Nephron progenitor cell (in vitro differentiated cells): ENCODE data around the gene S100A12.

ENCODE experiments used
- DNase-seq: peaks from one replicate; pipeline ENCODE4 v3.0.0; 2021
- H3K27ac Mint-ChIP-seq: 2 replicates; pipeline ENCODE4 v1.8.0; 2021; ENCODE audit warnings: mild to moderate bottlenecking, moderate library complexity, mixed read lengths
- H3K27me3 Mint-ChIP-seq: 2 replicates; pipeline ENCODE4 v1.8.0; 2021; ENCODE audit warnings: mild to moderate bottlenecking, low read depth, mixed read lengths; ENCODE audit not compliant: poor library complexity
- H3K36me3 Mint-ChIP-seq: 2 replicates; pipeline ENCODE4 v1.8.0; 2021; ENCODE audit warnings: low read depth, mixed read lengths
- H3K4me1 Mint-ChIP-seq: 2 replicates; pipeline ENCODE4 v1.8.0; 2021; ENCODE audit warnings: mixed read lengths
- H3K4me3 Mint-ChIP-seq: 2 replicates; pipeline ENCODE4 v1.8.0; 2021; ENCODE audit warnings: mild to moderate bottlenecking, moderate library complexity, mixed read lengths
- H3K9me3 Mint-ChIP-seq: 2 replicates; pipeline ENCODE4 v1.8.0; 2021; ENCODE audit warnings: mild to moderate bottlenecking, moderate library complexity, mixed read lengths
- TF ChIP-seq, protein P1 (sequence below): fragments of 200-600 bp; sonication (generic); IDR thresholded peaks from 2 replicates; pipeline ENCODE4 v1.5.0; 2021; ENCODE audit warnings: antibody characterized with exemption

Gene S100A12

DNA sequence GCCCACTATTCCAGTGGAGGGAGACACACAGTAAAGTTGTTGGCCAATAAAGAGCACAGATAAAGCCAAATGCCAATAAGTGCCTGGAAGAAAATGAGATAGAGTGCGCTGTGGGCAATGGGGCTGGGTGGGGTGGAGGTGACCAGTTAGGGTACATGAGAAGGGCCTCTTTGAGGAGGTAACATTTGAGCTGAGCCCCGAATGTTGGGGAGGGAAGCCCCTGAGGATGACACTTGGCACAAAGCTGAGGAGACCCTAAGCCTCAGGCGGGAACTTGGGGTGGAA, 16.8 kb downstream of the S100A12 start:
- TF ChIP-seq, protein P1, sequence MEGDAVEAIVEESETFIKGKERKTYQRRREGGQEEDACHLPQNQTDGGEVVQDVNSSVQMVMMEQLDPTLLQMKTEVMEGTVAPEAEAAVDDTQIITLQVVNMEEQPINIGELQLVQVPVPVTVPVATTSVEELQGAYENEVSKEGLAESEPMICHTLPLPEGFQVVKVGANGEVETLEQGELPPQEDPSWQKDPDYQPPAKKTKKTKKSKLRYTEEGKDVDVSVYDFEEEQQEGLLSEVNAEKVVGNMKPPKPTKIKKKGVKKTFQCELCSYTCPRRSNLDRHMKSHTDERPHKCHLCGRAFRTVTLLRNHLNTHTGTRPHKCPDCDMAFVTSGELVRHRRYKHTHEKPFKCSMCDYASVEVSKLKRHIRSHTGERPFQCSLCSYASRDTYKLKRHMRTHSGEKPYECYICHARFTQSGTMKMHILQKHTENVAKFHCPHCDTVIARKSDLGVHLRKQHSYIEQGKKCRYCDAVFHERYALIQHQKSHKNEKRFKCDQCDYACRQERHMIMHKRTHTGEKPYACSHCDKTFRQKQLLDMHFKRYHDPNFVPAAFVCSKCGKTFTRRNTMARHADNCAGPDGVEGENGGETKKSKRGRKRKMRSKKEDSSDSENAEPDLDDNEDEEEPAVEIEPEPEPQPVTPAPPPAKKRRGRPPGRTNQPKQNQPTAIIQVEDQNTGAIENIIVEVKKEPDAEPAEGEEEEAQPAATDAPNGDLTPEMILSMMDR = no peak
- H3K4me1 Mint-ChIP-seq = no peaks in the 10 kb centered on the region
- H3K4me3 Mint-ChIP-seq = no peak overlapping the region

DNA sequence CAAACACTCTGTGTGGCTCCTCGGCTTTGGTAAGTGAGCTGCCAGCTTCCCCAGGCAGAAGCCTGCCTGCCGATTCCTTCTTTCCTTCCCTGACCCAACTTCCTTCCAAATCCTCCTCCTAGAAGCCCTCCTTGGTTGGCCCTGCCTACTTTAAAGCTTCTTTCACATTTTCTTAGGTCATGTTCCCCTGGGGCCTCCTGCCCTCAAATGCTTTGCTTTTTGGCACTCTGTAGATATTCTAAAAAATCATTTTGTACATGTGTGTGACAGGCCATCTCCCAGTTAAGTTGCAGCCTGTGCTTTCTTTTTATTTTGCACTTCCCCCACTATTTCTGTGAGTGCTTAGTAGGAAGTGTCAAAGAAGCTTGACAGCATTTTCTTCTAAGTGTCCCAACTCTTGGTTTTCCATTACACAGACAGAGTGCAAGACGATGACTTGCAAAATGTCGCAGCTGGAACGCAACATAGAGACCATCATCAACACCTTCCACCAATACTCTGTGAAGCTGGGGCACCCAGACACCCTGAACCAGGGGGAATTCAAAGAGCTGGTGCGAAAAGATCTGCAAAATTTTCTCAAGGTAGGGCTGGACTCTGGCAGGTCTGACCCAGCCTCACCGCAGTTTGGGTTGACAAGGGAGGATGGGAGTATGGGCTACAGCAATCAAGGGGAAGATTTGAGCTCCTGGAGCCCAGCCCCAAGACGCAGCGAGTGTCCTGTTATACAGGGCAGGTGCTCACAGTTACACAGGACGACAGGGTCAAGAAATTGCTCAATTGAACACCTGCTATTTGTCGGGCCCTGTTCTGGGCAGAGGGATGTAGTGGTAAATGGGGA, 17.3 kb downstream of the S100A12 start, which contains the start of gene S100A9:
Gene S100A9, plus strand, starts transcription at position 2 of the 838 bp plus-strand sequence. Its CDS starts 430 bp downstream, at position 432.
- no peaks in the 10 kb centered on the region for H3K4me1 Mint-ChIP-seq
- no peak within 1 kb of the TSS for H3K4me3 Mint-ChIP-seq
- H3K27ac Mint-ChIP-seq = no peak within 1 kb of the TSS
- TF ChIP-seq, protein P1 = no peak
- peaks cover 8% of the 10 kb centered on the region for H3K9me3 Mint-ChIP-seq
- H3K27me3 Mint-ChIP-seq = peaks cover 12% of the 10 kb centered on the region
- DNase-seq = no peak
- H3K36me3 Mint-ChIP-seq = no peaks in the 10 kb centered on the region

More for the DNA sequence above, 16.8 kb downstream of the S100A12 start:
- H3K9me3 Mint-ChIP-seq = peaks cover 11% of the 10 kb centered on the region
- peaks cover 13% of the 10 kb centered on the region for H3K27me3 Mint-ChIP-seq
- no peak overlapping the region for H3K27ac Mint-ChIP-seq
- H3K36me3 Mint-ChIP-seq = no peaks in the 10 kb centered on the region
- no peak for DNase-seq

DNA sequence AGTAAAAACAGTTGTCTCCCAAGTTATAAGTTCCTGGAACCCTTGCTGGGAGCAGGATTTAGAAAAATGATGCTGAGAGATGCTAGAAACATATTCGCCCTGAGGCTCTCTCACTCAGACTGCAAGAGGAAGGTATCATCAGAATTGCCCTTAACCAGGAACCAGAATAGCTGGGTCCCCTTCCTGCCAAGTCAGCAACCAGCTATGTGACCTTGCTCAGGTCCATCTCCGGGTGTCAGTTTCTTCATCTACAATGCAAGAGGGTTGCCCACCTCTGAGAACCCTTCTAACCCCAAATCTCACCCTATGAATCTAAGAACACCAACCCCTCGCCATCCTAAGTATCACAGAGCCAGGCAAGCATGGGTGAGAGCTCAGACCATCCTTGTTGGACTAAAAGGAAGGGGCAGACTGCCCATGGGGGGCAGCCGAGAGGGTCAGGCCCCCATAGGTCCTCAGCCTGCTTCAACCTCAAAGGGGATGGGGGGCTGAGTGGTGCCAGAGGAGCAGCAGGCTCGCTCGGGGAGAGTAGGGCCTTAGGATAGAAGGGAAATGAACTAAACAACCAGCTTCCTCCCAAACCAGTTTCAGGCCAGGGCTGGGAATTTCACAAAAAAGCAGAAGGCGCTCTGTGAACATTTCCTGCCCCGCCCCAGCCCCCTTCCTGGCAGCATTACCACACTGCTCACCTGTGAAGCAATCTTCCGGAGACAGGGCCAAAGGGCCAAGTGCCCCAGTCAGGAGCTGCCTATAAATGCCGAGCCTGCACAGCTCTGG, 18.2 kb downstream of the S100A12 start:
- Mint-ChIP-seq H3K27me3 (peaks cover 10% of the 10 kb centered on the region), H3K36me3 (no peaks in the 10 kb centered on the region), H3K4me3 (no peak overlapping the region), H3K4me1 (no peaks in the 10 kb centered on the region), H3K9me3 (peaks cover 7% of the 10 kb centered on the region), H3K27ac (no peak overlapping the region)
- no peak for DNase-seq
- TF ChIP-seq, protein P1 = no peak

DNA sequence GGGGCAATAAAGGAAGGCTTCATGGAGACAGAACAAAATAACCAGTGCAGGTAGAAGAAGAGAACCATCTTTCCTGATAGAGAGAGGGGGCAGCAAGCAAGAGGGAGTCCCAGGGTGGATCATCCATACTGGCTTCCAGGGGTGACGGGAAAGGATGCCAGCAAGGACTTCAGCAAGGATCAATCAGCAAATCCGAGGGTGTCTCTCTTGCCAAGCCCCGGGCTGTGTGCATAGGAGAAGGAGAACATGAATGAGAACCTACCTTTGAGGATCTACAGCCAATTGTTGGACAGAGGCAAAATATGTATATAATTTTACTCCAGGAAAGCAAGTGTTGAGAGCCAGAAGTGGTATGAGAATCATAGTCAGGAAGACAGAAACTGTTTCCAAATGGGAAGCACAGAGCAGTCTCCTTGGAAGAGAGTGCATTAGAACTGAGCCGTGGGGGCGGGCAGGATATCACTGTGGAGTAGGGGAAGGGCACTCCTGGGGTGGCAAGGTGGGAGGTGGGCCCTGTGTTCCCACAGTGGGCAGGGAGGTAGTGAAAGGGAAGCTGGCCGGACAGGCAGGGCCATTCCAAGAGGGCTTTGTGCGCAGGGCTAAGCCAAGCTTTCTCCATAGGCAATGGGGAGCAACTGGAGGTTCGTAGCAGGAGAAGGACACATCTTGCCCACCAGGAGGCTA, 18.9 kb downstream of the S100A12 start:
- Mint-ChIP-seq H3K9me3 (peaks cover 7% of the 10 kb centered on the region), H3K4me3 (no peak overlapping the region), H3K36me3 (no peaks in the 10 kb centered on the region), H3K4me1 (no peaks in the 10 kb centered on the region), H3K27ac (no peak overlapping the region), H3K27me3 (peaks cover 13% of the 10 kb centered on the region)
- DNase-seq = no peak
- TF ChIP-seq, protein P1 = no peak

DNA sequence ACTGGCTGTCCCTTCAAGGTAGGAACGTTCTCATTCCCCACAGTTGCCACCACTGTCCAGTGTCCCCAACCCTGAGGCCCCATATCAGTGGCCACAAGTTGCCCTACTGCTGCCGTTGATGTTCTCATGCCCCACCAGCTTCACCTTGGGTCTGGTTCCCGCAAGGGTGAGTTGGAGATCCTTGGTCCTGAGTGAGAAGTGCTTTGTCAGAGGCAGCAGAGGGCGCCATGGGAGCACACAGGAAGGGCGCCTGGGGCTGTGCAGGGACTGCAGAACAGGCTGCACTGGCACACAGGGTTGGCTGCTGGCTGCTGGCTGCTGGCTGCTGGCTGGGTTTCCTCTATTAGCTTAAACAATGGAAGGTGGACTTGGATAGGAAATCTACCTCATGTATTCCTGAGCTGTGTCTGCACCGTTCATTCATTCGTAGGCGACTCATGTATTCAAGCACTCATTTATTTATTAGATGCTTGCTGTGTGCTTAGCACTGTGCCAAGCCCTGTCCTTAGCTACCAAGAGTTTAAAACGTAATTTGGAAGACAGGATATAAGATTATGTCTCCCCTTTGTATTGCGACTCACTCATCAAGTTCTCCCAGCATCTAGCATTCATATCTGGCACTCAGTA, 19.9 kb downstream of the S100A12 start:
- Mint-ChIP-seq H3K9me3 (peaks cover 3% of the 10 kb centered on the region), H3K4me1 (no peaks in the 10 kb centered on the region), H3K4me3 (no peak overlapping the region), H3K27ac (no peak overlapping the region), H3K27me3 (peaks cover 18% of the 10 kb centered on the region), H3K36me3 (no peaks in the 10 kb centered on the region)
- DNase-seq = peak; percentile 39
- TF ChIP-seq, protein P1 = no peak
